ENCODE data around the gene TCF7L1.
"Not testable (repeated sequence)": the region's sequence is repeated elsewhere in the genome, so short reads cannot be mapped to it uniquely, and the experiment has no call there.

TCF7L1 gene

GRCh38 chr2:85326406-85327159 is 193.4 kb downstream of the TCF7L1 start:
- peak; percentile 77 to 92 (median 88) for DNase-seq

GRCh38 chr2:85327160-85327821 is 194.1 kb downstream of the TCF7L1 start:
- DNase-seq, result peak; percentile 37 to 64 (median 50)

- DNase-seq, result peak; percentile 96 to 98 (median 98)
Measured at GRCh38 chr2:85327822-85328617, 194.8 kb downstream of the TCF7L1 start, which contains the start of gene TGOLN2. TSS of gene TGOLN2 (minus strand) at chr2:85327989. CDS start at chr2:85327962, 27 bp downstream.

GRCh38 chr2:85329181-85329651 is 196.0 kb downstream of the TCF7L1 start:
- no peak for DNase-seq

- DNase-seq, result not testable (repeated sequence)
Measured at GRCh38 chr2:85329701-85330100, 196.5 kb downstream of the TCF7L1 start.

GRCh38 chr2:85330839-85331636 is 197.8 kb downstream of the TCF7L1 start:
- no peak for DNase-seq

GRCh38 chr2:85333877-85334276 is 200.7 kb downstream of the TCF7L1 start:
- DNase-seq, result not testable (repeated sequence)

GRCh38 chr2:85334928-85335327 is 201.7 kb downstream of the TCF7L1 start:
- DNase-seq, result no peak

DNA sequence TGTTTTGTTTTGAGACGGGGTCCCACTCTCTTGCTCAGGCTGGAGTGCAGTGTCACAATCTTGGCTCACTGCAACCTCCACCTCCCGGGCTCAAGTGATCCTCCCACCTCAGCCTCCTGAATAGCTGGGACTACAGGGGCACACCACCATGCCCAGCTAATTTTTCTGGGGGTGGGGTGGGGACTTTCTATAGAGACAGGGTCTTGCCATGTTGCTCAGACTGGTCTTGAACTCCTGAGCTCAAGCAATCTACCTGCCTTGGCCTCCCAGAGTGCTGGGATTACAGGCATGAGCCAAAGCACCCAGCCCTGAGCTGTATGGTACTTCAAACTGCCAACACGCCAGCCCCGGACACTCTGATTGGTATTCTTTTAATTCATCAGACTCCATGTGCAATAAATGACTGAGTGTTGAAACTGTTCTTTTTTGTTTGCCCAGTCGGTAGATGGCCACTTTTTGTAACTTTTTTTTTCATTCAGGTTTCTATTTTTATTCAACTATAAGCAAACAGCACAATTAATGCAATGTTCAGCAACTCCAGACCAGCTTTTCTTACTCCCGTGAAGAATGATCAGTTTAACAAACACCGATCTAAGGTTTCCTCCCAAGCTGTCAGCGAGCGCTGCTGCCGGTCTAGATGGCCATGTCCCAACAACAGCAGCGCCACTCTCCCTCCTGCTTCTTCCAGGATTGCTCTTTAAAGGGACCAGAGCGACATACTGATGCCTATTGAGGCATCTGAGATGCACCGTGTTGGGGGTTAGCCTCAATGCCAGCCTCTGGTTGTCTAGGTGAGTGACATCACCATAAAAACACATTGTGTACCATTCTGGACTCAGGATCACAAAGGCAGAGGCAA is 207.1 kb downstream of the TCF7L1 start:
- DNase-seq, result no peak

DNA sequence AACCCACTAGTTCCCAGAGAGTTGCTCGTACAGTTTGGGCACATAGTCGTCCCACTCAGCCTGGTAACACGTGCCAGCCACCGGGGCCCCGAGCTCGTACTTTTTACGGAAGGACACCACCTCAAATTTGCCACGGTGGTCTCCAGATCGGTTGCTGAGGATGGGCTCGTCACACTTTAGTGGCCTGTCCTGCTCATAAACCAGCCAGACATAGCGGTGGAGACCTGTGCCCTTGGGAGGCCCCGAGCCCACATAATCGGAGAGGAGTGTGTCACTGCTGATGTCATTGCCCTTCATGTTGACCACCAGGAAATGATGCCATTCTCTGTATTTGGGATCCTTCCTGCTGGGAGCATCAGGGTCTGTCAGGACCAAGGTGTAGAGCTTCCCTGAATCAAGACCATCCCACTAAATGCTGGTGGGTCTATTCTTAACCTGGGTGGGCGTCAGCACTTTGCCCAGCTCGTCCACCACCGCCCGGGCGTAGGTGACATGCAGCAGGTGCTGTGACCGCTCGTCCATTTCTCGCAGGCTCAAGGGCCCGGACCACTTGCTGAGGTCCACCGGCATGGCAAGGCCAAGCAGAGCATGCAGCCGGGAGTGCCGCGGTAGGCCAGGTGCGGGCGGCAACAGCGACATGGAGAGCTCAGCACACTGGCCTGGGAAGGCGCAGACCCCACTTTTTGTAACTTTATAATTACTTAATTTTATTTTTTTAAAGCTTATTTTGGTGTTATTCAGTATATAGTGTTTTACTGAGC is 208.3 kb downstream of the TCF7L1 start:
- DNase-seq, result no peak

DNA sequence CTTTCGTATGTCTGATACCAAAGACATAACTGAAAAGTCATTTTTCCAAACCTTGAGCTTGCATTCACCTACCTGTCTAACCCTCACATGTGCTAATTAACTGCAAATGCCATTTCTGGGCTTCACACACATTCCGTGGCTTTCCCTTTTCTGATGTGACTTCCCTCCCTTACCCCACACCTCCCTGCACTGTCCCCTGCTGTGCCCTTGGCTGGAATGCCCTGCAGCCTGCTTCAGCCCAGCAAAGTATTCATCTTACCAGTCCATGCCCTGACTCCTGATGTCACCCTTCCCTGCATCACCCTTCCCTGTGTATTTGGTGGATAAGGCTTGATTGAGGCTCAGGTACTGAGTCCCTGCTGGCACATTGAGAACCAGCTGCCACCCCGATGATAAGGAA is 209.0 kb downstream of the TCF7L1 start:
- DNase-seq, result no peak

DNA sequence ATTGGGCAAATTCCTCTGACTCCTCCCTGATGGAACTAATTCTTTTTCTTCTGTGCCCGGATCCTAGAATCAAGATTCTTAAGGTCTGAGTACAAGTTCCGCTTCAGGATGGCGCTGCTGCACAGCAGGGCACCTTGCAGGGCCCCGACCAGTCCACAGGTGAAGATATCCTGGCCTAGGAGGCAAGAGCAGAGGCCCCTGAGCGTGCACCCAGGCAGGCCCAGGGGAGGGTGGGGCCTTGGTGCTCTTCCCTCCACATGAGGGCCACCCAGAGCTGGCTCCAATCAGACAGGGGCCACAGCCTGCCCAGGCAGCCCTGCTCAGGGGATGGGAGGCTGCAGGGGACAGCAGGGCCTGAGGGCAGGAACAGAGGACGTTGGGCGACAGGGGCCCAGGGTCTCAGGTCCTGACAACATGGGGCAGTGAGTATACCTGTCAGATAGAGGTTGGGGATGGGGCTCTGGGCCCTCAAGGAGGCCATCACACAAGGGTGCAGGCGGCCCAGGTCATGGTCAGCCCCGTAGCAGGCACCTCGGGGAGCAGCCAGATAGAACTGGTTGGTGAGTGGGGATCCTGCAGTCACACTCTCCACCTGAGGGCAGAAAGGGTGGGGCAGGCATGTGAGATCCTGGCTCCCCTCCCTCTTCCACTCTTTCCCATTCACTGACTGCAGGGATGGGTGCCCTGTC is 210.2 kb downstream of the TCF7L1 start:
- DNase-seq, result not testable (repeated sequence)

DNA sequence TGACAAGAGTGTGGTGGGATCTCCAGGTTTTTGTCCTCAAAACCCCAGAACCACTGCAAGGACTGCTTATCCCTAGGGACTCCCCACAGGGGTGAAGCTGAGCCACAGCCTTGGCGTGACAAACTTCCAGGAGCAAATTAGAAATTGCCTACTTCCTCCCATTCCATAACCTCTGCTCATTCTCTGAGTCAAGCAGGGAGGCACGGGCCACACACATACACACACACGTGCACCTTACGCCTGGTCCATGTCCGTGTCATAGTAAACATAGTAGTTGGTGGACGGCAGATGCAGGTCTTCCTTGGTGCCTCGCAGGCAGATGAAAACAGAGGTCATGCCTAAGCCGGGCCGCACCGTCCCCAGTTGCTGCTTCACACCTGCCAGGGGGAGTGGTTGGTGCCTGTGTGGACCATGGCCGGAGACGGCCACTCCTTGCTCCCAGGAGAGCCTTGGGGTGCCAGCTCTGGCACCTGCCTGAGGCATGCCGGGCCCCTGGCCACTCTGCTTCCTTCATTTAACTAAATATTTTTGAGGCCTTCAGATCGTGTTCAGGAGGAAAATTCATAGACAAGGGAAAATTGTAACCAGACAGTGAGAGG is 211.3 kb downstream of the TCF7L1 start:
- no peak for DNase-seq

DNA sequence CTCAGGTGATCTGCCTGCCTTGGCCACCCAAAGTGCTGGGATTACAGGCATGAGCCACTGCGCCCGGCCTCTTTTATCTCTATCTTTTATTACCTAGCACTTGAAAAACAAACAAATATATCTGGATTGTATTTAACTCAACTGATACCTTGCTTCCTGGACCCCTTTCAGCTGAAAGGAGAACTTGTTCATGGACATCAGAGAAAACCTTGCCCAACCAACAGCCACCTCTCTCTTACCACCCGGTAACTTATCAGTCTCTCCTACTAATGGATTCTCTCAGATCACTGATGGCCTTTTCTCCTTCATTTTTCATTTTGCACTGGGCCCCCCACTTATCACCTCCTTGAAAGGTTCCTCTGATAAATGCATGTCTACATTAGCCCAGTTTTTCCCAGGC is 214.4 kb downstream of the TCF7L1 start:
- no peak for DNase-seq

GRCh38 chr2:85353876-85354285 is 220.7 kb downstream of the TCF7L1 start:
- DNase-seq, result peak in 2 of 4 experiments; percentile 13 to 17

- peak; percentile 97 to 99 (median 99) for DNase-seq
Measured at GRCh38 chr2:85354286-85355072, 221.3 kb downstream of the TCF7L1 start, which contains the start of the genes ELMOD3 and RETSAT. TSS of gene ELMOD3 (plus strand) at chr2:85354769. CDS start at chr2:85357199, 2,430 bp downstream. TSS of gene RETSAT (minus strand) at chr2:85354528. CDS start at chr2:85354507, 21 bp downstream.

GRCh38 chr2:85355073-85355410 is 221.8 kb downstream of the TCF7L1 start:
- DNase-seq, result peak in 1 of 4 experiments; percentile 24

DNA sequence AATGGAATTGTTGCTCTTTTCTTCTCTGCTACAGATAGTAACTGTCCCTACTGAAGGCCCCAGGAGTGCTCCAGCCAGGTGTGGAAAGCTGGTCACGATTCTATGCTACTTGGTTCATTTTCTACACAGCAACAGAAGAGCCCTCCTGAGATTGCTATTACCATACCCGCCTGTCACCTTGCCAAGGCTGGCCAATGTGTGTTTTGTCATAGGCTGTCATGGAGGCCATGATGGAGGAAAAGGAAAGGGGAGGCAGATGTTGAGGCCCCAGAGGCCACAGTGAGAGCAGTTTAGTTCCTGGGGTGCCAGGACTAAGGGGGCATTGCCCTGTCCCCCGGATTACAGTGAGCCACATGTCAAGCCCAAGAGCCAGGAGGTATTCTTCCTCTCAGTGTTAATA is 222.3 kb downstream of the TCF7L1 start:
- DNase-seq, result no peak

Data from suppressor macrophage (primary cell).